Rectal smooth muscle tissue (tissue), 1 donor: ENCODE results near the gene EIF2B4.

Experiments
- H3K27ac ChIP-seq: one replicate; pipeline ENCODE4 v1.7.0; 2013; ENCODE audit warnings: low read depth, low read length, inconsistent platforms
- H3K27me3 ChIP-seq: one replicate; pipeline ENCODE4 v1.7.0; 2013; ENCODE audit warnings: low read length; ENCODE audit not compliant: control insufficient read depth, insufficient read depth
- H3K36me3 ChIP-seq: one replicate; pipeline ENCODE4 v1.7.0; 2013; ENCODE audit warnings: low read length; ENCODE audit not compliant: control insufficient read depth, insufficient read depth
- H3K4me1 ChIP-seq: one replicate; pipeline ENCODE4 v1.7.0; 2013; ENCODE audit warnings: low read length; ENCODE audit not compliant: control insufficient read depth, insufficient read depth
- H3K4me3 ChIP-seq: one replicate; pipeline ENCODE4 v1.7.0; 2013; ENCODE audit warnings: low read length
- H3K9ac ChIP-seq: one replicate; pipeline ENCODE4 v1.7.0; 2013; ENCODE audit warnings: low read length

Gene EIF2B4

DNA sequence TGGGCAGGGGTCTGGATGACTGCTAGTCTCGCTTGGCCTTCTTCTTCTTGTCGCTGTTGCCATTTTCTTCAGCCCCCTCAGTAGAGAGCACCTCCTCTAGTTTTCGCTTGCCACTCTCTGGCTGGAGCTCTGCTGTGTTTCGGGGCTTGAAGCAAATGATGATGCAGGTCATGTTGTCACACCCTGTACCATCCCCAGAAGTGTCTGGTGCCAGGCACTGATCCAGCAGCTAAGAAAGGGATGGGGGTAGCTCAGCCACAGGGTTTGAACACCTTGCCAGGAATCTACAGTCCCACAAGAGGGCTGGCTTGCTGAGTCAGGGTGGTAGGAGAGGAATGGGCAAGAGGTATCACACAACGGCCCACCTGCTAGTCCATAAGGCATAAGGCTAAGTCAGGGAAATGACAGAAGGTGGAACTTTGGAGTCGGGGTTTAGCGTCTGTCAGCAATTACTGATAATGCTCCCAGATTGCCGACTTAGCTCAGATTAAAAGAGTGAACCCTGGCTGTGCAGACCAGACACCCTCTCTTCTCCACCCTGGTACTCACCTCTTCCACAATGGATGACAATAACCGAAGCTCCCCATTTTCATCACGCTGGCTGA lies 11.5 kb upstream of the EIF2B4 start:
- no peak overlapping the region for H3K9ac ChIP-seq
- H3K4me1 ChIP-seq: peaks cover 13% of the 10 kb centered on the region
- peak overlapping the region; percentile 83 for H3K4me3 ChIP-seq
- H3K27ac ChIP-seq: peak overlapping the region; percentile 95
- H3K36me3 ChIP-seq: peaks cover 35% of the 10 kb centered on the region
- no peaks in the 10 kb centered on the region for H3K27me3 ChIP-seq

DNA sequence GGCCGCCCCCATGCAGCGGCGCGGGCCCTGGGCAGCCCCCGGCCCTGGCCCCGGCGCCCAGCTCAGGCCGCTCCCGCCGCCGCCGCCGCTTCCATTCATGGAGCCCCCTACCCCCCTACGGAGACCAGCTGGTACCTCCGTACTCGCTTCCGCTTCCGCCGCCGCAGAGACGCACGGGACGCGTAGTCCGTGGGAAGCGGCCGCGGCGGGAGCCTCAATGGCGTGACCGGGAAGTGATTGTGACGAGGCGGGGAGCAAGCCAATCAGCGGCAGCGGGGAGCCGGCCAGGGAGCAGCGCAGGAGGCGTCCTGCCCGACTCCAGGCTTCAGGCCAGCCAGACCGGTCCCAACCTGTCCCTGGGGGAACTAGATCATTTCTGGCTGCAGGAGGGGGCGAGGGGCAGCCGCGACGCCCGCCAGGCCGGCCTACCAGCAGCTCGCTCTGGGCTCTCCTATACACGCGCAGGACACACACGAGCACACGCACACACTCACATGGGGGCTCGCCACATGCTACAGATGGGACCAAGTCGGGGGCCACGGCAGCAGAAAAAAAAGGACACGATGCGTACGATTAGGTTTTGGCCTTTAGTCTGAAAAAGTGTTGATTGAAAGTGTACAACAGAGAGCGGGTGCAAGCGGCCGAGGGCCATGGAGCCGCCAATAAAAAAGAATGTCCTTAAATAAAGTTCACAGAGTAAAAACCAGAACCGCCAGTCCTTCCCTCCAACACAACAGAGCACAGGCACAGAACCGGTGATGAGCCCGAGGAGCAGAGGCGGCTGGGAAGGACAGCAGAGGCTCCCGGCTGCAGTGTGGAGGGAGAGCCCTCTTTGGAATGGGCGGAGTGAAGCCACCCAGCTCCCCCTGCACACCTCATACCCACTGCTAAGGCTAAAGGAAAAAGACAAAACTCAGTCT lies 10.7 kb upstream of the EIF2B4 start, which contains the start of gene ZNF513:
ZNF513 (minus strand) TSS at position 109 of the 920 bp plus-strand sequence. CDS start 208 bp downstream, outside the sequence.
- Histone ChIP-seq H3K27me3 (no peaks in the 10 kb centered on the region), H3K9ac (peak within 1 kb of the TSS; percentile 92), H3K4me3 (peak within 1 kb of the TSS; percentile 83), H3K36me3 (peaks cover 39% of the 10 kb centered on the region), H3K4me1 (peaks cover 13% of the 10 kb centered on the region), H3K27ac (peak within 1 kb of the TSS; percentile 95)

DNA sequence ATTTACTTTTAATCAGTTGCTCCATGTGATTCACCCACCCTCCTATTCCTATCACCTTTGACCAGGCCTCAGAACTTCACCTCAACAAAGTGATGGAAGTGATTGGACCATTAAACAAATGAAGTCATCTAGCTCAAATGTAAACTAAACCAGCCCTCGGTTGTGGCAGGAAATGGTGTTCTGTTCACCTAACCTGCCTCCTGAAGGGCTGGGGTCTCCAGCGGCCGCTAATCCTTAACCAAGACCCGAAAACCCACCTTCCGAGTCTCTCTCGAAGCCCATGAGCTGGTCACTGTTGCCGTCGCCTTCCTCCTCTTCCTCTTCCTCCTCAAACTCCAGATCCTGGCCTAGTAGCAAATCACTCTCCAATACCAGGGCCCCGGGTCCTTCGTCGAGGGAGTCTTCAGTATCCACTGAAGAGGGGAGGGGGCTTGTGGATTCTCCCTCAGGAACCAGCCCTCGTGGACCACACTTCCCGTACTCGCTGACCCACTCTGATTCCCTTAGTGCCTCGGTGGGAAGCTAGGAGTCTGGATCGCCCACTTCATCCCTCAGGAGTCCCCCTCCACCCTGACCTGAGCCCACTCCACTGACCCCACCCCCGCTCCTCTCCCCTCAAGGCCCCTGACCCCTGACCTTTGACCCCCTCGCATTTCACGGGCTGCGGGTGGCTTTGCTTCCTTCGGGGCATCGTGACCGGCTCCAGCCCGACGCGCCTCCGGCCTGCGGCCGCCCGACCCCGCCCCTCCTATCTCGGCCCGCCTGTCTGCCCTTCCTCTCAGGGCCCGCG lies 9.9 kb upstream of the EIF2B4 start:
- peaks cover 40% of the 10 kb centered on the region for H3K36me3 ChIP-seq
- peaks cover 13% of the 10 kb centered on the region for H3K4me1 ChIP-seq
- peak overlapping the region; percentile 83 for H3K4me3 ChIP-seq
- peak overlapping the region; percentile 95 for H3K27ac ChIP-seq
- H3K9ac ChIP-seq: peak overlapping the region; percentile 92
- H3K27me3 ChIP-seq: no peaks in the 10 kb centered on the region

DNA sequence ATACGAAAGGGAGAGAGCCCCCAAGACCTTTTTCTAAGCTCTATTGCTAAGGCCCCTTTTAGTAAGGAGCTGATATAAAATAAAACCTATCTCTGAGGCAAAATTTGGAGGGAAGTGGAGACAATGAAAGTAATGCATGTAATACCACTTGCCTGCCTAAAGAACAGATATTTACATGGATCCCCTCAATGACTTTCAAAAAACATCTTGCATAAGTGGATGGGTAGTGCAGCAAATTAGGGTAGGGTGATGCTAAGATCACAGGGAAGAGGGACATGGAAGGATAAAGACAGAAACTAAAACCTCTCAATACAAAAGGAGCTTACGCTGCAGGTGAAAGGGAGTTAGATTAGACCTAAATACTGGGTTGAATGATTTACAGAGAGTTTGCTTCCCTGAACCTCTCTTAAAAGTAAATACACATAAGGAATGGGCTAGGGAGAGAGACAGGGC lies 9.3 kb upstream of the EIF2B4 start:
- Histone ChIP-seq H3K27me3 (no peaks in the 10 kb centered on the region), H3K36me3 (peaks cover 39% of the 10 kb centered on the region), H3K9ac (no peak overlapping the region), H3K27ac (no peak overlapping the region), H3K4me1 (peaks cover 13% of the 10 kb centered on the region), H3K4me3 (peak overlapping the region; percentile 83)

DNA sequence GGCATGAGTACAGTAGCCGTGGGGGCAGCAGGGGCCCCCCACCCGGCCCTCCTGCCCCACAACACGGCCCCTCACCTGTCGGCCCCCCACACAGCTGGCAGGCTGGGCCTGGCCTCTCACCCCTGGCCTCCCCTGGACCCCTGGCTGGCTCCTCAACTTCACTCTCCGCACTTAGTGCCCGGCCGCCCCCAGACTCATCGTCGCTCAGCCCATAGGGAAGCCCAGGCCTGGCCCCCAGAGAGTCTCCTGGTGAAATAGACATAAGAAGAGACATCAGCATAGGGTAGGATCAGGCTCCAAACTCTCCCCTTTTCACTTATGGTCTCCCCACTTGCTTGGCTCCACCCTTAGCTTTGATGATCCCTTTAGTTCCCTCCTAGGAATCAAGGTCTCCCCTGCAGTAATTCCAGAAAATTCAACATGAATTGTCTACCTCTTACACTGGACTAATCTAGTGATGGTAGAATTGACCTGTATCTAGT lies 8.7 kb upstream of the EIF2B4 start:
- peaks cover 38% of the 10 kb centered on the region for H3K36me3 ChIP-seq
- no peak overlapping the region for H3K9ac ChIP-seq
- no peak overlapping the region for H3K4me3 ChIP-seq

DNA sequence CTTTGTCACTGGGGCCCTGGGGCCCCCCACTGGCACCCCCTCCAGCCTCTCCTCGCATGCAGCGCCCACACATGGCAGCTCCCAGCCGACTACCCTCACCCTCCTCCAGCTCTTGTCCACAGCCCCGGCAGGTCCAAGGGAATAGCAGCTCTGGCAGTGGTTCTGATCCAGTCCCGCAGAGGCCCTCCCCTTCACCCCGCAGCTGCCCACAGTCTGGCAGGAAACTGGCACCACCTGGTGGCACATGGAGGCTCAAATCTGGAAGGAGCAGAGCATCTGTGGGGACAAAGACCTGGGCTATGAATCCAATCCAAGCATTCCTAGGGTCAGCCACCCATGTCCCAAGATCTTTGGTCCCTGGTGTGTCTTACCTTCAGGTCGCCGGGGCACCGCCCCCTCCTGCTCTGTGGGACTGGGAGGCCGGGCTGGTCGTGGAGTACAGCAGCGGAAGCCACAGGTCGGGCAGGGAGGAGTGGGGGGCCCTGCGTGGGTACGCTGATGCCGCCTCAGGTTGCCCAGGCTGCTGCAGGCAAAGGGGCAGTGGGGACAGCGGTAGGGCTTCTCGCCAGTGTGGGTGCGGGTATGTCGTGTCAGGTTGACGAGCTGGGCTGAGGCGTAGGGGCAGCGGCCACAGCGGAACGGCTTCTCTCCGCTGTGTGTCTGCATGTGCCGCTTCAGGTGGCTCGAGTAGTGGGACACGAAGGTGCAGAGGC lies 8.1 kb upstream of the EIF2B4 start:
- Histone ChIP-seq H3K36me3 (peaks cover 38% of the 10 kb centered on the region), H3K9ac (no peak overlapping the region), H3K27me3 (no peaks in the 10 kb centered on the region), H3K4me3 (no peak overlapping the region), H3K4me1 (peaks cover 13% of the 10 kb centered on the region), H3K27ac (no peak overlapping the region)

More for the DNA sequence above, 8.7 kb upstream of the EIF2B4 start:
- Histone ChIP-seq H3K27me3 (no peaks in the 10 kb centered on the region), H3K27ac (no peak overlapping the region), H3K4me1 (peaks cover 13% of the 10 kb centered on the region)

DNA sequence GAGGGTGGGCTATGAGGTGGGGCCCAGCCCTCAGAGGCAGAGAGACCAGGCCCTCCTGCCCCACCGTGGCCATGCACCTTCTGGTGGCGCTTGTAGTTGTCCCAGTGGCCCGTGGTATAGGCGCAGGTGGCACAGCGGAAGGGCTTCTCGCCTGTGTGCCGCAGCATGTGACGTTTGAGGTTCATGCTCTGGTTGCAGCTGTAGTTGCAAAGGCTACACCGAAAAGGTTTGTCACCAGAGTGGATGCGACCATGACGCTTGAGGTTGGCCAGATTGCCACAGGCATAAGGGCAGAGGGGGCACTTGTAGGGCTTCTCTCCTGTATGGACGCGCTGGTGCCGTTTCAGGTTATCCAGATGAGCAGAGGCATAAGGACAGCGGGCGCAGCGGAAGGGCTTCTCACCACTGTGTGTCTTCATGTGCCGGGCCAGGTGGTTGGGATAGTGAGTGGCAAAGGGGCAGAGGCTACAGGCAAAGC lies 7.5 kb upstream of the EIF2B4 start:
- peaks cover 39% of the 10 kb centered on the region for H3K36me3 ChIP-seq
- no peak overlapping the region for H3K27ac ChIP-seq
- no peak overlapping the region for H3K9ac ChIP-seq
- peaks cover 13% of the 10 kb centered on the region for H3K4me1 ChIP-seq
- H3K27me3 ChIP-seq: no peaks in the 10 kb centered on the region
- no peak overlapping the region for H3K4me3 ChIP-seq

DNA sequence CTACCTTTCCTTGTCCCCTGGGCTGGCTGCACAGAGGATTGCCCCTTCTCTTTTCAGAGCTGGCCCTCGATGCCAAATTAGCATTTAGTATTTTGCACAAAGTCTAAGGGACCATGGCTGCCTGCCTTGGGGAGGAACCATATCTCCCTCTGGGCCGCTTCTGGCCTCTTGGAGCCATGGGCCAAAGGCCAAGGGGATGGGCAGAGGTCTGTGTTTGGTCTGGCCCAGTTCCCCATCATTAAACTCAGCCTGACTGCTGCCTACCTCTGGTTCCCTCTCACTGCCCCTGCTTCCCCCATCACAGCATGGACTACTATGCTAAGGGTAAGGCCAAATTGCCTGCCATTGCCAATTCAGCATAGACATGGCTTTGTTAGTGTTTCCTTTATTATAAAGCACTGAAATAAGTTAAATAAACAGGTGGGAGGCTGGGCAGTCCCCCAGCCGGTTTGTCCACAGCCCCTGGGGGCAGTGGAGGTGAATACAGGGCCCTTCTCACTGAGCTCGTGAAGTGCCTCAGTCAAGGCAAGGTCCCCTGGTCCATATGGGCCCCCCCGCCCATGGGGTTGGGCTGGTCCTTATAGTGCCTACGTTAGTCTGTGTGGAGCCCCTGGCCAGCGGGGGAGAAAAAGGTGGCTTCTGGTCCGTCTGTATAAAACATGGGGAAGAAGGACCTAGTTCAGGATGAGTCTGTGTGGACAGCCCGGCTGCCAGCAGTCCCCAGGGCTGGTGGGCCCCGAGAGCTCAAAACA lies 6.9 kb upstream of the EIF2B4 start:
- H3K27me3 ChIP-seq: no peaks in the 10 kb centered on the region
- no peak overlapping the region for H3K9ac ChIP-seq

DNA sequence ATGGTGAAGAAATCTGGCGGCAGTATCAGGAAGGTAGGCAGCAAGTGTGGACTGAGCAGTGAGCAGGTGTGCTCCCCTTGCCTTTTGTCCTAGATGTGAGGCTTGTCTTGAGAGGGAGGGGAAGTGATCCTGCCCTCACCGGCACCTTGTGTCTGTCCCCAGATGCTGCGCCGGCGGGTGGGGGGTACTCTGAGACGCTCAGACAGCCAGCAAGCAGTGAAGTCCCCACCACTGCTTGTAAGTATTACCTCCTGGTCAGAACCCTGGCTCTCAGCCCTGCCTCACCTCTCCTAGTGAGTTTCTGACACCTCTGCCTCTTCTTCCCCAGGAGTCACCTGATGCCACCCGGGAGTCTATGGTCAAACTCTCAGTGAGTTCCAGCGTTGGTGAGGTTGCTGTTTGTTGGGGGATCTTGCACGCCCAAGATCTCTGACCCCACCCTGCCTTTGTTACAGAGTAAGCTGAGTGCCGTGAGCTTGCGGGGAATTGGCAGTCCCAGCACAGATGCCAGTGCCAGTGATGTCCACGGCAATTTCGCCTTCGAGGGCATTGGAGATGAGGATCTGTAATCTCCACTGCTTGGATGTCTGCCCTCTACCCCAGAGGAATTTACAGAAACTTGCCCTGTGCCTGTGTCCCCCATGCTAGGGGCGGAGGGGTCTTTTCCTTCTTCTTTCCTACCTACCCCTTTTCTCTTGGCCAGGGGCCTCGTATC lies 6.2 kb upstream of the EIF2B4 start:
- Histone ChIP-seq H3K27me3 (no peaks in the 10 kb centered on the region), H3K27ac (no peak overlapping the region), H3K36me3 (peaks cover 39% of the 10 kb centered on the region), H3K4me3 (no peak overlapping the region), H3K4me1 (peaks cover 15% of the 10 kb centered on the region), H3K9ac (no peak overlapping the region)

More for the DNA sequence above, 6.9 kb upstream of the EIF2B4 start:
- Histone ChIP-seq H3K36me3 (peaks cover 39% of the 10 kb centered on the region), H3K27ac (no peak overlapping the region), H3K4me3 (no peak overlapping the region), H3K4me1 (peaks cover 13% of the 10 kb centered on the region)

DNA sequence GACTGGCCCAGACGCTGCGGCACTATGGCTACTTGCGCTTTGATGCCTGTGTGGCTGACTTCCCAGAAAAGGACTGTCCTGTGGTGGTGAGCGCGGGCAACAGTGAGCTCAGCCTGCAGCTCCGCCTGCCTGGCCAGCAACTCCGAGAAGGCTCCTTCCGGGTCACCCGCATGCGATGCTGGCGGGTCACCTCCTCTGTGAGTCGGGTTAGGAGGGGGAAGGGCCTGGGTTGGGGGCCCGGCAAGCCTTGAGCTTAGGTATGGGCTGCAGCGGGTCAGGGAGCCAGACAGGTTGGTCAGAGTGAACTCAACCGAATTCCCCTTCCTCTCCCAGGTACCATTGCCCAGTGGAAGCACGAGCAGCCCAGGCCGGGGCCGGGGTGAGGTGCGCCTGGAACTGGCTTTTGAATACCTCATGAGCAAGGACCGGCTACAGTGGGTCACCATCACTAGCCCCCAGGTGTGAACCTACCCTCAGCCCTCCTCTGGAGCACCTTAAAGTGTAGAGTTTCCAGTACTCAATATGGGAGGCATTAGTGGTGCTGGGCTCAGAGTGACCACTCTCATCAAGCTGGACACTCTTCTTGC lies 5.5 kb upstream of the EIF2B4 start:
- Histone ChIP-seq H3K27ac (no peak overlapping the region), H3K4me3 (no peak overlapping the region), H3K27me3 (no peaks in the 10 kb centered on the region), H3K9ac (no peak overlapping the region), H3K4me1 (peaks cover 15% of the 10 kb centered on the region), H3K36me3 (peaks cover 39% of the 10 kb centered on the region)
